NOMO-1 treated with DMSO at 0.1 percent for 48 hours (cell line): ENCODE measurements around the gene CD2AP.

Source experiments
- DNase-seq: peaks from one replicate; lab custom pipeline; 2025; ENCODE audit not compliant: unreplicated experiment; lab: John Stamatoyannopoulos, UW

Gene CD2AP

DNA sequence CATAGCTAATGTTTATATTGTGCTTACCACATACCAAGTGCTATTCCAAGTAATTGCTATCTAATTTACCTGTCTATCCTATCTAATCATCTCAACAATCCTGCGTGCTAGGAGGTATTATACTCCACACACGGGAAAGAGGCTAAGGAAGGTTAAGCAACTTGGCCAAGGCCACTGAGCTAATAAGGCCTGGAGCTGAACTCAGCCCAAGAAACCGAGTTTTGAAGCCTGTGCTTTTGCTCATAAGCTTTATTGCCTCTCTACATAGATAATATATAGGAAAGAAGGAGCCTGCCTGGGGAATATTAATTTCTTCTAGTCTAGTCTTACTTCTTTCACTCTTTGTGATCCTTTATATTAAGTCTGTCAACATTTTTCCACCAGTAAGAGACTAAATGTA lies 153.0 kb downstream of the CD2AP start:
- DNase-seq, result no peak

DNA sequence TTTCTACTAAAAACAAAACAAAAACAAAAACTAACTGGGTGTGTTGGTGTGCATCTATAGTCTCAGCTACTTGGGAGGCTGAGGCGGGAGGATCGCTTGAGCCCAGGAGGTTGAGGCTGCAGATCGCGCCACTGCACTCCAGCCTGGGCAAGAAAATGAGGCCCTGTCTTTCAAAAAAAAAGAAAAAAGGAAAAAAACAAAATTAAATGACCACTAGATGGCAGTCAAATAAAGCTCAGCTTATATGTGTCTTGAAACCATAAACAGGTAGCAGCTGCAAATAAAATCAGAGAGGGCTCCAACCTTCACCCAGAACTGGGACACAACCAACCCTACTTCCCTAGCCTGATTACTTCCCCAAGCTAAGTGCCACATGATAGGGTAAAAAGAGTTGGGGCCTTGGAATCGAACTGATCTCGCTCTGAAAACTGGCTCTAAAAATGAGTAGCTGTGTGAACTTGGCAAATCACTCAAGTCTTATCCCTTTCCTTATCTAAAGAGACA lies 153.7 kb downstream of the CD2AP start:
- peak; percentile 53 for DNase-seq

DNA sequence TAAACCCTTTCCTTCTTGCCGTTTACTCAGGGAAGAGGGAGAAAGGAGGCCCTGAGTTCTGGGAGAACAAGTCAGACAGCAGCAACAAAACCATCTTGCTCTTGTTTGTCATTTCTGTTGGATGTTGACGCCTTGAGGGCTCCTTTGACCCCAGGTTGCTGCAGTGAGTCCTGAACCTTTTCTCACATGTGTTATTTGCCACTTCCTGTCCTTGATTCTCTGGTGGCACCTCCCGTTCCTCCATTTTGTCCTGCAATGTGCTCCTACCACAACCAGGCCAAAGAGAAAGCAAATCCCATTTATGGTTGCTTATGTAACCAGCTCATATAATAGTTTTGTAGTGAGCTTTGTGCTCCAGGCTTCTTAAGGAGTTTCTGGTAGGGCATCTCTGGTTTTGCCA lies 154.2 kb downstream of the CD2AP start:
- DNase-seq, result no peak

DNA sequence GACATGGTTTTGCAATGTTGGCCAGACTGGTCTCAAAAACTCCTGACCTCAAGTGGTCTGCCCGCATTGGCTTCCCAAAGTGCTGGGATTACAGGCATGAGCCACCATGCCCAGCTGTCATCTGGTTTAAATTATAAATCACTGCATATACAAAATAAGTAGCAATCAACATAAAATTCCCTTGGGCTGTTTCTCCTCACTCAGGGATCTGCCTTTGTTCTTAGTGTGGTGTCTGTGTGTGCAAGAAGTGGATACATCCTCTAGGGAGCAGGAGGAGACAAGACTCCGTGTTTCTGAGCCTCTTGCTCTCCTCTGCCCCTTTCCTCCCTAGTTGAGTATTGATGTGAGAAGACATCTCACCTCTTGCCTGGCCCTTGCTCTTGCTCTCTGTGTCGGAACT lies 155.6 kb downstream of the CD2AP start:
- no peak for DNase-seq

DNA sequence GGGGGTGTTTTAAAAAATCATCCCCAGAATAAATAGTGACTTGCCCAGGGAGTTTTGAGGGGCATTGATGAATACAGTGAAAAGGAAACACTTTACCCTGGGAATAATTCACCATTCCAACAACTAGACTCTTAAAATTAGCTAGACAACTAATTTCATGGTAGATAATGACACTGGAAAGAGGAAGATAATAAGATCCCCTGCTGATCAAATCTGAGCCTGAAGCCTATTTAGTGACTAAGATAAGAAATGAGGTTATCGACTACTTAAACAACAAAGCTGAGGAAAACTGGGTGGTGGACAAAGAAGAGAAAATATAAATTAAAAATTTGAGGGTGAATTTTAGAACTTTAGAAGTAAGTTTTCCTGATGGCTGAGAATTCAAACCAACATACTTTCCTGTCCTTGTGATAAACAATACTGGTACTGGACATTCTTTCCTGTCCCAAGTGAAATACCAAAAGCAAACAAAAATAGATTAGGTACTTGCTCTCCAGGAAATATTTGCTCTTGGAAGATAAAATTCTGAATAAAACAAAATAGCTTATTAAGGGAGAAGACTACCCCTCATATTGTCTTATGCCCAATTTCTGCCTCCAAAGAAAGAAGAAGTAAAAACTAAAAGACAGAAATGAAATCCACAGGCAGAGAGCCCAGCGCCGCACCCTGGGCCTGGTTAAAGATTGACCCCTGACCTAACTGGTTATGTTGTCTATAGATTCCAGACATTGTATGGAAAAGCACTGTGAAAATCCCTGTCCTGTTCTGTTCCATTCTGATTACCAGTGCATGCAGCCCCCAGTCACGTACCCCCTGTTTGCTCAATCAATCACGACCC lies 156.8 kb downstream of the CD2AP start:
- no peak for DNase-seq

DNA sequence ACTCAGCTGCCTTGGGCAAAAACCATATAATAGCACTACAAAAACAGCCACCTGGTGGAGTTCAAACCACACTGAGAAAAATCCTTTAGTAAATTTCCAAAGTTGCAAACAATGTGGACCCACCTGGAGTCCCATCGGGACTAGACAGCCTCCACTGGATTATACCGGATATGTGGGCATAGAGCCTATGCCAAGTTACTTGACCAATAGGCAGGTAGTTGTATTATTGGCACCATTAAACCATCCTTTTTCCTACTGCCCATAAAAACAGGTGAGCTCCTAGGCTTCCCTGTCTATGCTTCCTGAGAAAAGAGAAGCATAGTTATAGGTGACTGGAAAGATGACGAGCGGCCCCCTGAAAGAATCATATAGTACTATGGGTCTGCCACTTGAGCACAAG lies 169.1 kb downstream of the CD2AP start:
- no peak for DNase-seq

DNA sequence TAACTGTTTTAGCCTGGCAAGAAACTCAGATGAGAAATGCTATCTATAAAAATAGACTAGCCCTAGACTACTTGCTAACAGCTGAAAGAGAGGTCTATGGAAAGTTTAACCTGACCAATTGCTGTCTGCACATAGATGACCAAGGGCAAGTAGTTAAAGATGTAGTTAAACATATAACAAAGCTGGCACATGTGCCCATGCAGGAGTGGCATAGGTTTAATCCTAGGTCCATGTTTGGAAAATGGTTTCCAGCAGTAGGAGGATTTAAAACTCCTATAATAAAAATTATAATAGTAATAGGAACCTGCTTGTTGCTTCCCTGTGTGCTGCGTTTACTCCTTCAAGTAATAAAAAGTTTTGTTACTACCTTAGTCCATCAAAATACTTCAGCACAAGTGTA lies 169.6 kb downstream of the CD2AP start:
- DNase-seq, result no peak

DNA sequence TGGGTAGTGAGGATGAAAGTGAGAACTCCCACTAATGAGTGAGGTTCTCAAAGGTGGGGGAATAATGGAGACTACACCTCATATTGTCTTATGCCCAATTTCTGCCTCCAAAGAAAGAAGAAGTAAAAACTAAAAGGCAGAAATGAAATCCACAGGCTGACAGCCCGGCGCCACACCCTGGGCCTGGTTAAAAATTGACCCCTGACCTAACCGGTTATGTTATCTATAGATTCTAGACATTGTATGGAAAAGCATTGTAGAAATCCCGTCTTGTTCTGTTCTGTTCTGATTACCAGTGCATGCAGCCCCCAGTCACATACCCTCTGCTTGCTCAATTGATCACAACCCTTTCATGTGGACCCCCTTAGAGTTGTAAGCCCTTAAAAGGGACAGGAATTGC lies 170.0 kb downstream of the CD2AP start:
- DNase-seq, result peak; percentile 7

DNA sequence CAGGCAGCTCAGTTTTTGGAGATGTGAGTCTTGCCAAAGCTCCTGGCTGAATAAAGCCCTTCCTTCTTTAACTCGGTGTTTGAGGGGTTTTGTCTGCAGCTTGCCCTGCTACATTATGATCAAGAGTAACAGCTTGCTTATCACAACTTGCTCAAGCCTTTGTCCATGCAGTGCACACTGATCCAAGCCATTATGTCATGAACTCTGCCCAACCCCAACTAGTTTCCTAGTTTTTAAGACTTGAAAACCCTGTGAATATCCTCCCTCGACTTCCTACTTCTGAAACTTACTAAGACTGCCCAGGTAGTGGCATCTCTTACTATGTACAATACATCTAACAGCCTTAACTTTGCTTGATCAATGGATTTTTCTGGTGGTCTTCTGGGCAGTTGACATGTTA lies 170.4 kb downstream of the CD2AP start:
- no peak for DNase-seq

DNA sequence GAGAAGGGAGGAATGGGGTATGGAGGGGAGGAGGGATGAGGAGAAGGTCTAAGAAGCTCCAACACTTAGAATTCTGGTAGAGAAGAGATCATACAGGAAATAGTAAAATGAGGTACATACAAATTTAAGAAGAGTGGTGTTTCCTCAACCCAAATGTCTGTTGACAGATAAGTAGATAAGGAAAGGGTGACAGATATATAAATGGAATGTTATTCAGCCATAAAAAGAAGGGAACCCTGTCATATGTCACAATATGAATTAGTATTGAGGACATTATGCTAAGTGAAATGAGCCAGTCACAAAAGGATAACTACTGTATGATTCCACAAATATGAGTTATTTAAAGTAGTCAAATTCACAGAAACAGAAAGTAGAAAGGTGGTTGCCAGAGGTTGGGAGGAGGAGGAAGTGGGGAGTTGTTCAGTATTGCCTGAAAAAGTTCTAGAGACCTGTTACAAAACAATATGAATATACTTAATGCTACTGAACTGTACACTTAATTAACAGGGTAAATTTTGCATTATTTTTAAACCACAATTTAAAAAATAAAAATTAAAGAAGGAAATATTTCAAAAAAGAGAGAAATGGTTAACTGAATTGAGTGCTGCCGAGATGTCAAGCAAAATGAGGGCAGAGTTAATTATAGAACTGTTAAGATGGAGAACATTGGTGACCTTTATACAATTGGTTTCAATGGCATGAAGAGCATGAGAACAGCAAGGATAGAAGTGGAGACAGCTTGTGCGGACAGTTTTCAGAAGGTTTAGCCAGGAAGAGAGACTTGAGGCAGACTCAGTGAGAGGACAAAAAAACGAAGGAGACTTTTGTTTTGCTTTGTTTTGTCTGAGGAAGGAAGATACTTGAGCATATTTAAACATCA lies 173.2 kb downstream of the CD2AP start:
- peak; percentile 38 for DNase-seq

DNA sequence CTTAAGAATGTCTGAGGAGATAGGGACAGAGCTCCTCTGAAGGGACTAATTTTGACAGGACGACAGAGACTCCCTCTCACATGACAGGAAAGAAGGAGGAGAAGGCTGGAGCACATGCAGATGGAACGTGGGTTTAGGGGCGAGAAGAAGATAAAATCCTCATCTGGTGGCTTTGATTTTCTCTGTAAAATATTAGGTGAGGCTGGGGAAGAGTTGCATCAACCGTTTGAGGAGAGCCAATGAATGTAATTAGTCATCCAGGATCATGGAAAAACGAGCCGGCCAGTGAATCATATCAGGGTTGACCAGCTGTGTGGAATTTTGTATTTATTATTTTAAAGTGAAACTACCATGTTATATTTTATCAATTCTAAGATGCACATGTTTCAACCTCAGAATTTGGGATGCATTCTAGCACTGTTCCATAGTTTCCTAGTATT lies 173.9 kb downstream of the CD2AP start:
- no peak for DNase-seq

DNA sequence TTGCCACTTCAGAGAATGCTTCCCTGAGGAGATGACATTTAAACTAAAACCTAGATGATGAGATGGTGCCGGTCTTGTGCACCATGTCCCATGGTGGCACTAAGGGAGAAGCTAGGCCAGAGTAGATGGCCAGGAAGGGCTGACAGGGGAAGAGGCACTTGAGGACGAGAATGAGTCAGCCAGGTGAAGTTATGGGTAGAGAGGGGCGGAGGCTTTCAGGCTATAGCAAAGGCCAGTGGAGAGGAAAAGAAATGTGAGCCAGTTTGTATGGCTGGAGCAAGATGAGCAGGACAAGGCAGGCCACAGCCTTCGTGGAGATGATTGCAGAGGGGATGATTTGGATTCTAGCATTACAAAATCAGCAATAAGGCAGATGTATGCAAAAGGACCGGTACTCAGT lies 176.1 kb downstream of the CD2AP start:
- DNase-seq, result no peak

DNA sequence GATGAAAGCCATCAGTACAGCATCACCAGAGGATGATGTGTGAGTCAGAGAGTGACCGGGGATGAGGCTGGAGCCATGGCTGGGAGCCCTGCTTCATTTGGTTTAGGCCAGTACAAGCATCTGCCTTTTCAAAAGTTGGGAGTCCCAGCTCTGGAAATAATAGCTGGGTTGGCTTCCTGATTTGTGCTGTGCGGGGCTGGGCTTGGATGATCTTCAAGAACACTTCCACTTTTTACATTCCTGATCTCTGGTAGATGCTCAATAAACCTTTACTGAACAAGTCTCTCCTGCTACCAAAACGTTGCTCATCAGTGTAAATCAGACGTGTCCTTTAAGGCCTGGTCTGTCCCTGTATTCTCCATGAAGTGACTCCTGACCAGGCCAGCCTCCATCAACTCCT lies 176.7 kb downstream of the CD2AP start:
- no peak for DNase-seq

DNA sequence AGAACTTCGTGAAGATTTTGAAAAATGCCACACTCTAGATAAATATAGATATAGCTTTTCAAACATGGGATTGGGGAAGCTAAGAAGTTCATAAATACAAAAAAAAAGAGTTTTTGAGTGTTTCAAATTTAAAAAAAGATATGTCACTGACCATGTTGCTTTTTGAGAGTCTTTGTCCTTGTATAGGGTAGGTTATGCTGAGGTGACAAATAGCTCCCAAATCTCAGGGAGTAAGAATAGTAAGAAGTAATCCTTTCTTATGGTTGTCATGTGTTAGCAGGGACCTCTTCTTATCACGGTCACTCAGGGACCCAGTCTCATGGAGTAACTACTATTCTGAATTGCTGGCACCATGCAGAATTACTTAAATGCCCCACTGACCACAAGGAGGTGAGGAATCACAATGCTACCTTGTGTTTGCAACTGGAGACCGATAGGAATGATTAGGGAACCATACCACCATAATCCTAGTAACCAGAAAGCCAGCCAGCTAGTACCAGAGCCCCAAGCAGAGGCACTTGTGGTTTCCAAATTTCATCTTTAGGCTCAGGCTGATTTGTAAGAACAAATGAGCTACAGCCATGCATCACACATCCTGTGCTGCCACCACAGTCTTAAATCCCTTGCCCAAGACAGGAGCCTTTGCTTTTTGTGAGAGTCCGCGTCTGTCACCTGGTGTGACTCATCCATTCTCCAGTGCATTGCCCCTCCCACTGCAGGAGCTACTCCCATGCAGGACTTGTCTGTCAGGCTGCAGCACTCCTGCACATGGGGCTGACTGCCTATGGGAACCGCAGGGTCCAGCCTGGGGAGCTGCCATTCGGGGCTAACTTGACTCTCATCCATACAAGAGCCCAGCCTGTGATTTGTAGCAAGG lies 178.4 kb downstream of the CD2AP start:
- DNase-seq, result peak; percentile 57

DNA sequence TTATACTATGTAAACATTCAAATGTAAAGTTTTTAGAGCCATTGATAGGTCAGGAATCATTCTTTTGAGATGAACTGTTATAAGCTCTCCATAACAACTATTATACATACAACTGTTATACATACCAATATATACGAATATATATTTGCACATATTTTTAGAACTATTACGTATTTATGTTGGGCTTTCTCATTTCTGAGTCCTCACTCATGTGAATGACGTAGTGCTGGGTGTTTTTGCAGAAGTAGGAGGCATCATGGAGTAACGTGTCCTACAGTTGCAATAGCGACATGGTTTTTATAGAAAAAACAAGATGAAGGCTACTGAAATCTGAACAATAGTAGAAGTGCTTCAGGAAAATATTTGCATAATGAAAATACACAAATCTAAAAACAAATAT lies 184.4 kb downstream of the CD2AP start:
- DNase-seq, result no peak

DNA sequence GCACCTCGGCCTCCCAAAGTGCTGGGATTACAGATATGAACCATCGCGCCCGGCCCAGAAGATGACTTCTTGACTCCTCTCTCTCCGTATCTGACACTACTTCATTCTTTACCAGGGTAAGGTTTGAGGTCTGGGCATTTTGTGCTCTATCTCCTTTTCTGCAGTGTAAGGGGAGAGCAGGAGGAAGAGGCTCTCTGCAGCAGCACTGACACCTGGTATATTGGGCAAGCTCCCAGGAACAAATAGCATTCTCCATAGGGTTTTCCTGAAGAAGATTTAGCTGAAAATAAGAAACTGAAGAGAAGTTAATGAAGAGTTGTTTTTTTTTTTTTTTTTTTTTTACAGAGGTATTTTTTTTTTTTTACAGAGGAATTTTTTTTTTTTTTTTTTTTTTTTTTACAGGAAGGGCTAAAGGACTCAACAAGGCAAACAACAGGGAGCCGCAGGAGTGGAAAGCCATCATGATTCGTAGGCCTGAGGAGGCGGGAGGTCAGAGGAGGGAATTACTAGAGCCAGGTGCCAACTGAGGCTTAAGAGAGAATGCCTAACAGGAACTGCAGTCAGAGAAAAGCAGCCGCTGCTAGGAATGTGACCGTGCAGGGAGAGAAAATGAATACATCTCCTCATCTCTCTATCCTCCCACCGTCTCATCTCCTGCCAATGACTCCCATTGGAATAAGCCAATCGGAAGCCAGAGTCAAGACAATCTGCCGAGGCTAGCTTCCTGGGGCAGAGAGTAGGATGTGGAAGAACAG lies 186.1 kb downstream of the CD2AP start:
- no peak for DNase-seq

DNA sequence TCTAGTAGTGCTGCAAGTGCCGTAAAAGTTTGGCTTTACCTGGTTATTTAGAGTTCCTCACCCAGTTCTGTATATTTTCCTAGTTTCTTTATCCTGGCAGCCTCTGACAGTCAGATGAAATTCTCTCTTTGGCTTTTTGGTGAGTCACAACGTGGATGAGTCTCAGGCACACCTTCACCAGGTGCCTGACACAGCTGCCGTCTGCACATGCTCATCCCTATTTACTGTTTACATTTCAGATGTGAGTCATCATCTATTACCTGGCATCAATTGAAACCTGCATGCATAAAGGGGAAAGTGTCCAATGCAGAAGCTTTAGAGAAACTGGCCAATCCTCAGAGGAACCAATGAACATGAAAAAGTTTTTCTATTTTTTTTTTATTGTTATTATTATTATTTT lies 187.5 kb downstream of the CD2AP start:
- DNase-seq, result no peak

DNA sequence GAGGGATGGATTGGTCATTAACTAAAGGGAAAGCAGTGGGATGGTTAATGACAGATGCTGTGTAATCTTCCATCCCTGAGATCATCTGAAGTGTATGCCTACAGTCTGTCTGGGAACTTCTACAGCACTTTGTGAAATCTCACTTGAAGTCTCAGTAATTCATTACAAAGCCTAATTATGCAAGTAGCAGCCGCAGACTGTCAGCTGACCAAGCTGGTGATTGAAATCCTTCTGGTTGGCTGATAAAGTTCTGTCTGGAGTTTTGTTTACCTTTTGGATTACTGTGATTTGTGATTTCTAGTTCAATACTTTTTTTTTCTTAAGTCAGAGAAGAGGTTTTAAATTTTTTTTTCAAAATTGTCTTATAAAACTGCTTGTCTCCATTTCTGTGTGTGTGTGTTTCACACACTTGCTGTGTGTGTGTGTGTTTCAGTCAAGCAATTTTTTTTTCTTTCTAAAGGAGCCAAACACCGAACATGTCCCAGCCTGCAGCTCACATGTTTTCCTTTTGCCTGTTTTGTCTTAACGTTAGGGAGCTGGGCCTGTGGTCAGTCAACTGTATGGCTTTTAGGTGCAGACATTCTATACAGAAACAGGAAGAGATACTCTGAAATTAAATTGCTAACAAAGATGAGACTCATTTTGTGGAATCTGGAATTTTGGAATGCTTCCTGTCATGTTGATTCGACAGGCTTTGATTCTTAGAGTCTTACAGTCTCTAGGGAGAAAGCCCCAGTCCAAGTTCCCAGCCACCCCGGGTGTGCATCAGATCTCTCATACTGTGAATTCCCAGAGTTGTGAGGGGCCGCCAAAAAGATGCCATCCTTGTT lies 192.3 kb downstream of the CD2AP start:
- no peak for DNase-seq

DNA sequence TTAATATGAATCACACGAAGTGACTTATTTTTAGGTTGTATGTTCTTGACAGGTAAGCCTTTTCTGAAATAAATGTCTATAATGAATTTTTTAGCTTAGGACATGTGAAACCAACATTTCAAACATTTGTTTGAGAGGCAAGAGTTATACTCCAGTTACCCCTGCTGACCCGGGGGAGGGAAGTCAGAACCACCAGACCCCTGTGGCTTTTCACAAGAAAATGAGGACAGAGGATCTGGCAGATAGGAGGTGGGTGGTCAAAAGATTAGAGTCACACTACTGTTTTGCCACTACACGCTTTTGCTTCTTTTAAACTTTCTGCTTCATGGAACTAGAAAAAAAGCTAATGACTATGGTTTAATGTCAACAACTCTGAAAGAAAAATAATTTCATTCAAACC lies 193.3 kb downstream of the CD2AP start:
- DNase-seq, result no peak
